Muscle of arm (tissue), 12 donors: ENCODE data around the gene TTYH2. TPM values are rescaled to one million over a fixed set of nuclear protein-coding genes. Genes with fewer than 3 reads are reported as not detected.

Experiments used
- DNase-seq: peaks from one replicate; pipeline ENCODE4 v3.0.0-alpha.2; 2013
- polyA plus RNA-seq, 12 donors: library from polyadenylated mRNA; unstranded; fragments of 120-200 nt; gene quantifications; one replicate each; pipeline ENCODE4 v1.2.1, GENCODE V29; 2013; ENCODE audit not compliant: insufficient read length in 12 of 12

Gene TTYH2
- polyA plus RNA-seq, 12 donors = 42.1 to 99.1 (median 68.3) TPM; not detected in 1

DNA sequence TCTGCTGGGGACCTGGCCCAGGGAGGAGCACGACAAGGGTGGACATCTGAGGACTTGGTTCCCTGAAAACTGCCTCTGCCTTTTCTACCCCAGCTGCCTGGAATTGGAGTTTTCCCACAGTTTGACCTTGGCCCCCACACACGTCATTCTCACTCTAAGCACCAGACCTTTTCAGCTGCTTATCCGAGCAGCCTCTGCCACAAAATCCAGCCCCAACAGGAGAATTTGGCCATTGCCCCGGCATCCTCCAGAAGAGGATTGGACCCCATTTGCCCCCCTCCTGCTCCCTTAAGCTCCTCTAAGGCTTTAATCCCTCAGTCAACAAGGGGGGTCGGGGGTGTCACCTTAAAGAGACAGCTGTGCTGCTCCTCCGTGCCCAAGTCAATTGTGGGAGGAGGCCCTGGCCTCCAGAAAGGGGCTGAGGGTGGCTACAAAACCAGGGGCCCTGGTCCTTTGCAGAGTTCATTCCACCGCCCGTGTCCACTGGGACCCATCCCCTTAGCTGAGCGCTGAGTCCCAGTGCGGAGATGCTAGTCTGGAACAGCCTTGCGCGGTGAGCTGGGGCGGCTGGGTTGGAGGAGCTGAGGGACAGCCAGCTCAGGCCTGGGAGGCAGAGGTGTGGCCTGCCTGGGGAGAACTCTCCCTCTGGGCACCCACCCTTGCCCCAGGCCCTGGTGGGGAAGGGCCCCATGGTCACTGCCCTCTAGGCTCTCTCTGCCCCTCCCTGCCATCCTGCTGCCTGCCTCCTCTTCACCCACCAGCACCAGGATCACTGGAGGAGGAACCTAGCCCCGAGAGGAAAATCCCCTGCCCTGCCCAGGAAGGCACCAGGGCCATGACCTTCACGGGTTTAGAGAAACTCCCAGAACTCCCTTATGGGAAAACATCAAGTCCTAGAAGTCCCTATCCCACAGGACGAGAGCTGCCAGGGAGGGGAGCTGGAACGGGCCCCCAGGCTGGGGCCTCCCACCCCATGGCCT is 18.8 kb downstream of the TTYH2 start:
- no peak for DNase-seq

DNA sequence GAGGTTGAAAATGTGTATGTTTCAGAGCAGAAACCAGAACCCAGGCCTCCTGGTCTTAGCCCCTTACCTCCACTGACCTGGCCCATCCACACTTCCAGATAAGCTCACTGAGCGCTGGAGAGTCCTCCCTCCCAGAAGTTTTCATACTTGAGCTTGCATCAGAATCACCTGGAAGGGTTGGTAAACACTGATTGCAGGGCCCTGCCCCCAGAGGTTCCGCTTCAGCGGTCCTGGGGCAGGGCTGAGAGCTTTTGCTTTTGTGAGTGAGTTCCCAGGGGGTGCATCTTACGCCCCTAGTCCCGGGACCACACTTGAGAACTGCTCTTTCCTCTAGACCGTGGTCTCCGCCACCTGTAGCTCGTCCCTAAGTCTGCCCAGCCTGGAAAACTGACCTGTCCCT is 20.6 kb downstream of the TTYH2 start:
- no peak for DNase-seq

DNA sequence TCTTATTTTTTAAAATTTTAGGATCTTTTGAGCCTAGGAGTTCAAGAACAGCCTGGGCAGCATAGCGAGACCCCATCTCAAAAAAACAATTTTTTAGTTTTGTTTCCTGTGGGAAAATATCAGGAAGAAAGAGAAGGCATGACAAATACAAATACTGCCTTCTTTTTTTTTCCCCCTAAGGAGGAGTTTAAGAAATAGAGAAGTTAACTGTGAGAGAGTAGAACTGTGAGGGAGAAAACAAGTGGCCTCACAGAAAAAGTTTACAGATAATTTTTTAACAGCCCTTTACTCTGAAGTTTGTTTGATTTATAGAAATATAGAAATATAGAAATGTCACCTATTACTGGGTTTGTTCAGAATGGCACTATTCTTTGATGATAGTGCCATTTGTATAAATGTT is 21.1 kb downstream of the TTYH2 start:
- no peak for DNase-seq

DNA sequence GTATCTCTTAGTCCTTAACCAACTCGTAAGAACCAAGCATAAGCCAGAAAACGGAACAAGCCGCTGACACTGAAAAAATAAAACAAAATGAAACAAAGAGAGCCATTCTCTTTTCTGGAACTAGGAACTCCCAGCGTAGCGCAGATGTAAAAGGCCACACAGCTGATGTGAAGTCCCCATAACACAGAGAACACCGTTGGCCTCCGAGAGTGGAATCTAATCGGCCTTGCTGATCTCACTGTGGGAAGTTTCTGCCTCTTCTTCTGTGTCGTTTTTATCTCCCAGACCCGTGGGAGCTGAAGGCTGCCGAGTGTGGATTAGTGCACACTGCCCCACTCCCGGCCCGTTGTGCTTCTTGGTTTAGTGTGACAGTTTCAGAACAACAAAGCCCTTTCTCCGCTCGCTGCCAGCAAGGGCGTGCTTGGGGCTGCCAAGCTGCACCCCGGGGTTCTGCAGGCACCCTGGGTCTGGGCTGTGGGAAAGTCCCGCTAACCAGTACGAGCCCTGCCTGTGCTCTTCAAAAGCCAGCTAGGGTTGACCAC is 21.7 kb downstream of the TTYH2 start:
- no peak for DNase-seq

DNA sequence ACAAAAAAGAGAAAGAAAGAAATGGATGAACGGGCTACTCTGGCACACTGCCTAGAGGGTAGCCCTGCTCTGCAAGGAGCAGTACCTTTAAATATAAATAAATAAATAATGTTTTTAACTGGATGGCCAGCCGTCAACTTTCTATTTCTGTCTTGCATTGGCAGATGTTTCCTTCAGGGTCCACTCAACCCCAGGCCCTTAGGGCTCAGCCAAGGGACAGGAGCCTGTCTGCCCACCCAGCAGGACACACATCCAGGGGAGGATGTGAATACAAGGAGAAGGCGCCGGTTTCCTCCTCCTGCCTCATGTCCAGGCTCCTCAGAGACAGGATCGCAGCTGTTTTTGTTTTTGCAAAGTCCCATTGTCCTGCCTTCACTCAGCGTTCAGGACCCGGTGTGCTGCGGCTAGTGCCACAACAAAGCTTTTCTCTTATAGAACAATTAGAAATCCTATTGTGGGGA is 22.6 kb downstream of the TTYH2 start:
- peak; percentile 66 for DNase-seq

DNA sequence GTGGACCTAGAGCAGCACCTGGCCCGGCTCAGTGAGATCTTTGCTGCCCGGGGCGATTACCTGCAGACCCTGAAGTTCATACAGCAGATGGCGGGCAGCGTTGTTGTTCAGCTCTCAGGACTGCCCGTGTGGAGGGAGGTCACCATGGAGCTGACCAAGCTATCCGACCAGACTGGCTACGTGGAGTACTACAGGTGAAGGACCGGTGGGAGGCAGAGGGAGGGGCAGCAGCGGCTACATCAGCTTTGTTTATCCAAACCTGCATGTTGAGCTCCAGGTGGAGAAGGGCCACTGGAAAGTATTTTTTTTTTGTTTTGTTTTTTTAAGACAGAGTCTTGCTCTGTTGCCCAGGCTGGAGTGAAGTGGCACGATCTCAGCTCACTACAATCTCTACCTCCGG is 23.9 kb downstream of the TTYH2 start:
- no peak for DNase-seq

DNA sequence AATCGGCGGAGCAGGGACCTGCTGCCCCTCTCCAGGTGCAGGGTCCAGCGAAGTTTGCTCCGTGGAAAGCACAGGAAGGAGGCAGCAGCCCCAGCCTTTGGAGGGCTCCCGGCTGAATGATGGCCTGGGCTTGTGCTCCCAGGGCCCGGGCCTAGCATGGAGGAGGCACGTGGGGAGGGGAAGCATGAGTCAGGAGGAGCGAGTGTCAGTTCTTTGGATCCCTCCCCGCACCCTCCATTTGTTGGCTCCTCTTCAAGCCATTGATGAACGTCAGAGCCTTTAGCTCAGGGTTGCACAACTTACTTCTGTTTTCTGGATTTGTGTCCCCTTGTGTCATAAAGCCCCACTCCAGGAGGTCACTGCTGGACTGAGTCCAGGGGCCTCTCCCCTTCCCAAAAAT is 25.8 kb downstream of the TTYH2 start:
- DNase-seq = no peak

DNA sequence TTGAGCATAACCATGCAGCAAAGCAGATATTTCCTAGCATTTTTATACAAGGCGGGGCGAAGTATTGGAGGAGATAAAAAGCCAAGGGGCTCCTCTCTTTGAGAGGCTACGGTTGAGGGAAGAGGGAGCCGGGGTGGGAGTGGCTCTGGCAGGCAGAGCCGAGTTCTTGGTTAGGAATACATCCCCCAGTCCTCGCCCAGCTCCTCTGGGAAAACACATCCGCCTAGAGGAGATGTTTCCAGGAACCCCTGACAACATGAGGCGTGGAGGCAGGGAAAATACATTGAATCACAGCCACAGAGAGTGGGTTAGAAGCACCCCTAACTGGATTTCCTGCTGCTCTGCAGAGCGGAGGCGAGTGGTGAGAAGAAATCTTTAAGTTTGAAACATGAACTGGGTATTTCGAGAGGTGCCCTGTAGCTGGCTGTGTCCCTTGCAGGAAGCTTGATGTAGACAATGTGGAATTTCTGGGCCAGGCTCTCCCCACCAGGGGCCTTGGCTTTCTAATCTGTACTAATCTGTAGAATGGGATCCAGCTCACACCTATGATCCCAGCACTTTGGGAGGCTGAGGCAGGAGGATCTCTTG is 27.3 kb downstream of the TTYH2 start:
- DNase-seq = peak; percentile 92

DNA sequence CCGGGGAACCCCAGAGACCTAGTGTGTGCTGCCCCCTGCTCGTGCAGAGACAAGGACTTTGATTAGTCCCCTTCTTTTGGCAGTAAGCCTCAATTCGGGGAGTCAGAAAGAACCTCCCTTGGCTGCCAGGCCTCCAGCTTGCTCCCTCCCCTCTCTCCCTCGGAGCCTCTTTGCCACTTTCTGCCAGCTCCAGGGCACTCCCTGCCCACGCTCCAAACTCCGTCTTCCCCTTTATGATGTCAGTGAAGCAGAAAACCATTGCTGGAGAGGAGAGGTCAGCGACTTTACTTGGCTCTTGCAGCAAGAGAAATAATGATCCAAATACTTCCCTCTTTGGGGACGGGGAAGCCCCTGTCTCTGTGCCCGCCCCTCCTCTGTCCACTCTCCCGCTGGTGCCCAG is 28.1 kb downstream of the TTYH2 start:
- no peak for DNase-seq

DNA sequence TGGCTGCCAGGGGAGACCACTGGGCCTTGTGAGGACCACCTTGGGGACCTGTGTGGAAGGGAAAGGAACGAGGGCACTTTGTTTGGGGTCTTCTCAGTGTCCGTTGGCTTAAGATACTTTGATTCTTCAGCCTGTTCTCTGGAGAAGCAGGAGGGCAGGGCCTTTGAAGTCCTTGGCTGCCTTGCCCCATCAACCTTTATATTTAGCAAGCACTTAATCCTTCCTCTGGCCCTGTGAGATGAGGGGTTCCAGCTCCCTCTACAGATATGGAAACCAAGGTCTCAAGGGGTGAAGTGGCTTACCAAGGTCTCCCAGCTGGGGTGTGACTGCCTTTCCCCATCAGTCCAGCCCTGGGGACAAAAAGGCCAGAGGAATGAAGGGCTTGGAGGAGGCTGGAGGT is 28.5 kb downstream of the TTYH2 start:
- DNase-seq = no peak

DNA sequence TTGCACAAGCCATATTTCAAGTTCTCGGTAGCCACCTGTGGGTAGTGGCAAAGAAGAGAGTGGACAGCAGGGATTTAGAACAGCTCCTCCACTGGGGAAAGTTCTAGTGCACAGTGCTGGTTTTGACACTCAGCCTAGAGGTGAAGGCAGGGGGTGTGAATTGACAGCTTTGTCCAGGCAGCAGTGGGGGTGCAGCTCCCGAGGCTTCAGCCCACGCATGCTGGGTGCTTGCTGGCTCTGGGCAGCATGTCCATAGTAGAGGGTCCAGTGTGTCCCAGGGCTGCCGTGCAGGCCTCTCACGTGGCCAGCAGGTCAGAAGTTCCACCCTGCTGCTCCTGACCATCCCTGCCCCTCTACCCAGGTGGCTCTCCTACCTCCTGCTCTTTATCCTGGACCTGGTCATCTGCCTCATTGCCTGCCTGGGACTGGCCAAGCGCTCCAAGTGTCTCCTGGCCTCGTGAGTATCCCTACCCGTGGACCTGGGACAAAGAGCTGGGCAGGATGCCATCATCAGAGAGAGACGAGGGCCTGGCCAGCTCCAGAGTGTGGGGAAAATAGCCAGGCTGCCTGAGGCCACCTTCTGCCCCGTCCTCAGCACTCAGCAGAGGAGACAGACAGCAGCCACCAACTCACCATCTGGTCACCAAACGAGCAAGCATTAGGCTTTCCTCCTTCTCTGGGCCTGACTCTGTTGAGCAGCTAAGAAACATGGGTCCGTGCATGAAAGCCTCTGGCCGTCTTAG is 29.8 kb downstream of the TTYH2 start:
- DNase-seq = no peak

DNA sequence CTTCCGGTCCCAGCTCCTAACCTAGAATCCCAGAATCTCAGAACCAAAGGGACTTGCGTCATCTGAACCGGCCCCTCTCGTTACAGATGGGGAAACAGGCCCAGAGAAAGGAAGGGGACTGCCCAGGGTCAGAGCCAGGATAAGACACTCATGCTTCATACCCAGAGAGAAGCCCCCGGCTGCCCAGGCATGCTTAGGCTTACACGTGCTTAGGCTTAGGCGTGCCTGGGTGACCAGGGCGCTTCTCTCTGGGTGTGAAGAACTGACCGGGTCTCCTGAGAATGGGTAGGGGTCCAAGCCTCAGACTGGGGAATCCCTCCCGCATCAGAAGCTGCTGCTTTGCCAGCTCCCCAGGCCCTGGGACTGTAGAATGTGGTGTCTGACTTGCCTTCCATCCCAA is 30.8 kb downstream of the TTYH2 start:
- no peak for DNase-seq

DNA sequence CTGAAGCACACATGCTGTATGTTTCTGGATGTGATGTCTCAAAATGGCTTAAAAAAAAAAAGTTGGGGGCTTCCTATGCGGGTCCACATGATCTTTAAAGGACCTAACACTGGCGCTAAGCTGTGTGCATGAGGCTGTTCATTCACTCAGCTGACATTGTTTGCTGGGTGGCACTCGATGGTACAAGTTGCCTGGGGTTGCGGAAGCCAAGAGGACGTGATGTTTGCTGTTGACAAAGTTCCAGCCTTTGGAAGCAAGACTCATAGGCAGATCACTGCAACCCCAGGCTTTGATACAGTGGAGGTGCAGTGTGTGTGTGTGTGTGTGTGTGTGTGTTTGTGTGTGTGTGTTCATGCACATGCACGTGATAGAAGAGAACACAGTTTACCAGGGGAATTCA is 31.2 kb downstream of the TTYH2 start:
- no peak for DNase-seq

DNA sequence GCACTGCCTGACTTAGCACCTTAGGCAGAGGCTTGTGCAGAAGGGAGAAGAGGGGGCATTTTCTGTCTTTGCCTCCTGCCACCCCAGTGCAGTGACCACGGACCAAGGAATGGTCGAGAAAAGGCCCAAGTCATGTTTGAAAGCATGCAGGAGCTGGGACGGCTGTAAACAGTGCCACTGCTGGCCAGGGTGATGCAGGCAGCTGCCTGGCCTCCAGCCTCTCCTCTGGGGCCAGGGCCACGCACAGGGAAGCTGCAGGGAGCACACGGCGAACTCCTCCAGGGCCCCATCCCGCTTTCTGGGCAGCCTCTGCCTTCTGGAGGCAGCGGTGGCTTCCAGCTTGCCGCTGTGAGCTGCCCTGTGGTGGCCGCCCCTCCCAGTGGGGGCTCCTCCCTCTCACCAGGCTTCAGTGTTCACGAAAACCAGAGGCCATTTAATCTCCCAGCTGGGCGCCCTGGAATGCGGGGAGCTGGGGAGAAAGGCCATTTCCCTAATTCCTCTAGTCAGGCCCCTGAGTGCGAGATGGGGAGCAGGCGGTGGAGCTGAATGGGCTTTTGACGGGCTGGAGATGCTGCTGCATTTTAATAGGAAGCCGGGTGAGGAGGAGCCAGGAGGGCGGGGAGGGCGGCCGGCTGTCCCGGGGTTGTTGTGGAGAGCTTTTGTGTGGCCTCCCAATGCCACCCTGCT is 31.9 kb downstream of the TTYH2 start:
- no peak for DNase-seq

DNA sequence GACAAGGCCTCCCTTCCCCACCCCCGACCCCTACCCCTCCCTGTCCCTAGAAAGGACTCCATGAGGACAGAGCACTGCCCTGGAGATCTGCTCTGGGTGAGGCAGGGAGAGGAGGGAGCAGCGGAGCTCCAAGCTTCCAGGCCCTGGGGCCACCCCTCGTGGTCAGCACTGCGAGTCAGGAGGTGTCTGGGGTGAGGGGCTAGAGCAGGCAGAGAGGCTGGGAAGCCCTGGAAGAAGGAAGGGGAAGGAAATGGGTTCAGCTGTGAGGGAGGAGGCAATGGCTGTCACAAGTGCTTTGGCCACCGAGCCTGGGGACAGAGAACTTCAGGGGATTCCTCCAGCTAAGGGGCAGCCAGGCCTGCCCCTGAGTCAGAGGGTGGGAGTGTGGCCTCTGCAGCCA is 32.5 kb downstream of the TTYH2 start:
- no peak for DNase-seq

DNA sequence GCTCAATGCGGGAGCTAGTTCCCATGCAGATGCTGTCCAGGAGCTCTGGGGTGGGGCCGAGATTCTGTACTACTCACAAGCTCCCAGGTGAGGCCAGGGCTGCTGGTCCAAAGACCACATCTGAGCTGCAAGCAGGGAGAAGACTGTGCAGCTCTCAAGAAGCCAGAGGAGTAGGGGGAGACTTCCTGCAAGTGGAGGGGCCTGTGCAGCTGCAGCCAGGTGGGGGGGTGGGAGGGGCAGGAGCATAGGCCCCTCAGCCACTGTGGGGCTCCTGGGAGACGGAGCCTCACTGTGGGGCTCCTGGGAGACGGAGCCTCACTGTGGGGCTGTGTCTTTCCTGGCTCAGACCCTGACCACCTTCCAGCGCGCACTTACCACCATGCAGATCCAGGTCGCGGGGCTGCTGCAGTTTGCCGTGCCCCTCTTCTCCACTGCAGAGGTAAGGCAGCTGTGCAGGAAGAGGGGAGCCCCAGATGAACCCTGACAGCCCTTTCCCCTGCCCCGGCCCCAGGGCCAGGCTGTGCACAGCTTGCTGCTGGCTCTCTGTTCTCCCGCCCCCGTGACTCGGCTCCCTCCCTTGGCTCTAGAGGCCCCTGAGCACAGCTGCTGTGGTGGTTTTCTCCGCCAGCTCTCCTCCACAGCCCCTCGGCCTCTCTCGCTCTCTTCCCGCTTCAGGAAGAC is 36.4 kb downstream of the TTYH2 start:
- DNase-seq = peak; percentile 87

DNA sequence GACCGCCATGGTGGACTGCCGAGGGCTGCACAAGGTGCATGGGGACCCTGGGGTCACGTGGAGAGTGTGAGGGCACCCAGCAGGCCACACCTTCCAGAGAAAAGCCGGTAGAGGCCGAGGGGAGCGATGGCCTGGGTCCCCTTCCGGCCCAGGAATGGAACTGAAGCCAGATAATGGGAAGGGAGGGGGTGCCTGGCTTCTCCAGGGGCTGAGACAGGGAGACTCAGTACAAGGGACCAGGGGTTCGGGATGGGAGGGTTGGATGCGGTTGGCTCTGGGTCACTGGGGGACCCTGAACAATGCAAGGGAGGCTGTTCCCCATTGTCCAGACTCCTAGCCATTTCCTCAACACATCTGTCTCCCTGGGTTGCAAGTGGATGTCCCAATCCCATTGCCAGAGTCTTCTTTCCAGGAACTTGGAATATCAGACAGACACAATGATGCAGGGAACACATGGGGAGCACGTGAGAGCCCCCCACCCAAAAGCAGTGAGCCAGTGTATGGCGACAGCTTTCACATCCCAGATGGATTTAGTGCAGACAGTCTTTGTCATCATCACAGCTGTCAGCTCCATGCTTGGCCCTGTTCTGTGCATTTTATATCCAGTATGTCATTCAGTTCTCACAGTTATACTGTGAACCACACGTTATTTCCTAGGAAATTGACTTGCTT is 37.1 kb downstream of the TTYH2 start:
- peak; percentile 87 for DNase-seq

DNA sequence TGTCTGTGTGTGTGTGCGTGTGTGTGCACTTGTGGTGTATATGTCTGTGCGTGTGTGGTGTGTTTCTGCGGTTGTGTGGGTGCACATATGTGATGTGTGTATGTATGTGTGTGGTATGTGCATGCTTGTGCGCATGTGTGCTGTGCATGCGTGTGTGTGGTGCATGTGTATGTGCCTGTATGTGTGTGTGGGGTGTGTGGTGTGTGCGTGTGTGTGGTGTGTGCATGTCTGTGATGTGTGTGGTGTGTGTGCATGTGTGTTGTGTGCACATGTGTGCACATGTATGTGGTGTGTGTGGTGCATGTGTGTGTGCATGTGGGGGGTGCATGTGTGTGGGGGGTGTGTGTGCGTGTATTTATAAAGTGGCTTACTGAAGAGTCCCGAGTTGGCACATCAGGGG is 37.7 kb downstream of the TTYH2 start:
- no peak for DNase-seq

DNA sequence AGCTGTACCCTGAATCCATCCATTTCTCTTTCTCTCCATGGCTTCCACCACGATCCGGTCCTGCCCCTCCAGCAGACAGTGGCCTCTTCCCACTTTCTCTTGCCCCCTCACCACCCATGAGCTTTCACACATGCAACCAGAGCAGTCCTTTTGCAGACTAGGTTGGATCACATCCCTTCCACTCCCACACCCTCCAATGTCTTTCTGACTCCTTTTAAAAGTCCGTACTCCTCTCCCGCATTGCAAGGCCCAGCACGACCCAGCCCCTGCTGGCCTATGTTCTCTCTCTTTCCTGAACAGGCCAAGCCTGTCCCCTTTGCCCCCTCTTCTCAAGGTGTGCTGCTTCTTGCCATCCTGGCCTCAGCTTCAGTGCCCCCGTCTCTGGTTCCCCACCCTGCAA is 38.2 kb downstream of the TTYH2 start:
- no peak for DNase-seq

DNA sequence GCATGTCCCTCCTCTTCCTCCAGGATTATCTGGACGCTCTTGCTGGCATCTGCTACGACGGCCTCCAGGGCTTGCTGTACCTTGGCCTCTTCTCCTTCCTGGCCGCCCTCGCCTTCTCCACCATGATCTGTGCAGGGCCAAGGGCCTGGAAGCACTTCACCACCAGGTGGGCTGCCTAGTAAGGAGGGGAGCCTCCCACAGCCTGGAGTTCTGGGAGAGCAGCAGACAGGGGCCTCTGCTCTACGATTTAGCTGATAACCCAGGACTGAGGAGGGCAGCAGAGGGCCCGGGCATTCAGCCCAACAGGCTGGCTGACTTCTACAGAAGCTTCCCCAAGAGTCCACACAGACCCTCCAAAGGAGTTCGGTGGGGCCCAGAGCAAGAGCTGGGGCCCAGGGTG is 38.8 kb downstream of the TTYH2 start:
- DNase-seq = no peak

DNA sequence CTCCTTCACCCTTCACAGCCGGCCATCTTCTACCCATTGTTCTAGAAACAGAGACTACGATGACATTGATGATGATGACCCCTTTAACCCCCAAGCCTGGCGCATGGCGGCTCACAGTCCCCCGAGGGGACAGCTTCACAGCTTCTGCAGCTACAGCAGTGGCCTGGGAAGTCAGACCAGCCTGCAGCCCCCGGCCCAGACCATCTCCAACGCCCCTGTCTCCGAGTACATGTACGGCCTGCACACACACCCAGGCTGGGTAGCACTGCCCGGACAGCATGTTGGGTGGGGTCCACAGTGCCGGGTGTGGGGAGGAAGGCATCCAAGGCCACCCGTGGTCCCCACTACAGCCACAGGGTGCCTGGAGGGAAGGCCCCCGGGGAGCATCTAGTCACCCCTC is 39.7 kb downstream of the TTYH2 start:
- DNase-seq = no peak
